GM18868 (cell line): ENCODE measurements around the gene RICTOR.

Experiments
- ATAC-seq: cut with Tn5 transposase; IDR thresholded peaks from one replicate; pipeline ENCODE4 v1.9.1; 2021; ENCODE audit warnings: mild to moderate bottlenecking, moderate library complexity; ENCODE audit not compliant: unreplicated experiment

Gene RICTOR

GRCh38 chr5:39093352-39093751 is 19.2 kb upstream of the RICTOR start:
- ATAC-seq: no peak

GRCh38 chr5:39092581-39093351 is 18.6 kb upstream of the RICTOR start:
- no peak for ATAC-seq

- ATAC-seq: no peak
These were observed 17.9 kb upstream of the RICTOR start for GRCh38 chr5:39091940-39092580.

- ATAC-seq: peak; percentile 44
These were observed 9.8 kb upstream of the RICTOR start for GRCh38 chr5:39083968-39084367.

- ATAC-seq: no peak
These were observed 8.8 kb upstream of the RICTOR start for GRCh38 chr5:39082995-39083394.

DNA sequence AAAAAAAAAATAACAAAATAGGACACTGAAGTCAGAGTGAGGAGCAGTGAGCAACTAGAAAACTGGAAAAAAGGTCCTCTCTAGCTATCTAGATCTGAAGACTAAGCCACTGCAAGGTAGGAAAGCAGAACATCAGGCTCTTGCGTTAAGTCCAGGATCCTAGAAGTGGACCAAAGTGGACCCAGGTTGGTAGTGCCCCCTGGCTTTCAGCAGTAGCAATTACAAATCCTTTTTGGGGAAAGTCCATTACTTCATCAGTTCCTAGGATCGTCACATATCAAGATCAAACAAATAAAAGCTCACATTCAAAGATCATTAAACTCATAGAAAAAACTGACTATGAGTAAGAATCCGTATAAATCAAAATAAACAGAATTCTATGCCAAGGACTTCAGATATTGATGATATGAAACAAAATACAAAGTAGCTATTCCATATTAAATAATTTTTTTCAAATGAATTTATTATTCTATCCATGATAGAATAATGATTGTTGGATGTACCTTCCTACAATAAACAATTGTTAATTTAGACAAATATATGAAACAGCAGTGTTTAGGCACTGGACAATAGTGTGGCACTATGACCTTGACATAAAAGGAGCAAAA is 6.5 kb upstream of the RICTOR start:
- no peak for ATAC-seq

DNA sequence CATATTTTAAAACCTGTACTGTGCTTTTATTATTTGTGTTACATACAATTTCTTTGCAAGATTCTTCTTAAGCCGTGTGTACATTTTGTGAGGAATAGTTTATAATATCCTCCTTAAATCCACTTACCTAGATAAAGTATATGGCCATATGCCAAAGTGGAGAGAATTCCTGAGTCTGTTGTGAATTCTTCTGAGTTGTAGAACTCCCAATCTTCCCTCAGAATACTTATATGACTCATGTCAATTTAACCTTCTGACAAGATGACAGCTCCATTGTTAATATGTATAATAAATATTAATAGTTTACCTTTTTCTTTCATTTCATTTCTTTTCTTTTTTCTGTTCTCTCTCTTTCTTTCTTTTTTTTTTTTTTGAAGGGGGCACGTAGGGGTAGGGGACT is 6.0 kb upstream of the RICTOR start:
- ATAC-seq: no peak

DNA sequence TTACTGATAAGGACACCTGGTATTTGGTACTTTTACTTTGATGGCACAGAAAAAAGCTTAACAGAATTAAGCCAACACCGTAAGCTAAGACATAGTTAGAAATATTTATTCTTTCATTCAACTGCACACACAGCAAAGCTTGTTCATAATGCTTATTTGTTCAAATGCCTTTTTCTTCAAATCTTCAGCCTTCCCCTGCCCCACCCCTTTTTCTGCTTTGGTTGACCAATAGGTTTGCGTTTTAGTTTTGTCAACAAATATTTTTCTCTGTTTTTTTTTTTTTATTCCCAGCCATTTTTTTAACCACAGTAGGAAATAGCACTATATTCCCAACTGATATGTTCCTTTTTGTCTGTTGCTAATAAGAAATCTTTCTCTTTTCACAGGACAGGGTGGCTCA is 4.9 kb upstream of the RICTOR start:
- no peak for ATAC-seq

GRCh38 chr5:39076757-39077728 is 2.8 kb upstream of the RICTOR start:
- peak; percentile 32 for ATAC-seq

GRCh38 chr5:39076101-39076756 is 2.0 kb upstream of the RICTOR start:
- no peak for ATAC-seq

- peak; percentile 22 for ATAC-seq
These were observed 507 bp downstream of the RICTOR start for GRCh38 chr5:39073767-39074016.

DNA sequence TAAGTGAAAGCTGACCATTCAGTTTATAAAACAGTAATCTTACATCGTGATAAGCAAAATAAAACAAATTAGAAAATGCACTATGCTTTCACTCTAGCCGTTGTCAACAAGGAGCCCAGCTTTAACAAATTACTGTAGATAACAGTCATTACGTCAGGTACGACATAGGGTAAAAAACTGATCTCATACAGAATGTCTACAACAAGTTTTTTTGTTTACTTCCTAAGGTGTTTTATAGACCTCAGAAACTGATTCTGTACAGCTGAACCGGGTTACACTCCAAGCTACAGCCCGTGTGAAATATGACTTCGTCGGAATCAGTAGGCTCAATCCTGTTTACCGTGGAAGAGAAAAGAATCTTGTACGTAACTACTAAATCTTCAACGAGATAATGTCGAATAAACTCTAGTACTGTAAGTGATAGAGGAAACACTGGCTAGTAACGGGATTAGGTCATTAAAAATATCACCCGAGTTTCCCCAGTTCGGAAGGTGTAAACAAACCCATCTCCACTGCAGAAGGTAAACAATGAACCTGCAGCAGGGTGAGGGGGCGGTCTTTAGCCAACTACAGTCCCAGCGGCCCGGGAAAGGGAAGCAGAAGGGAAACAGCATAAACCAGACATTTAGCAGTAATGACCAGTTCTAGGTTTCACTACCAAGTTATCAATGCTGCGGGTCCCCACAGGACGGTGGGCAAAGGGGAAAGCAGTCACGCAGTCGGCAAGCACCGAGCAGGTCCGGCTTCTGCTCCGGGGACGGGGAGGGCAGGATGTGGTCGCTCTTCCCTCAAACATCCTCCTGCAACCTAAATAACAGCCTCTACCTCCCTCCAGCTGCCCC is 1.1 kb downstream of the RICTOR start:
- peak; percentile 35 for ATAC-seq

- no peak for ATAC-seq
These were observed 6.1 kb downstream of the RICTOR start for GRCh38 chr5:39068099-39068498.

DNA sequence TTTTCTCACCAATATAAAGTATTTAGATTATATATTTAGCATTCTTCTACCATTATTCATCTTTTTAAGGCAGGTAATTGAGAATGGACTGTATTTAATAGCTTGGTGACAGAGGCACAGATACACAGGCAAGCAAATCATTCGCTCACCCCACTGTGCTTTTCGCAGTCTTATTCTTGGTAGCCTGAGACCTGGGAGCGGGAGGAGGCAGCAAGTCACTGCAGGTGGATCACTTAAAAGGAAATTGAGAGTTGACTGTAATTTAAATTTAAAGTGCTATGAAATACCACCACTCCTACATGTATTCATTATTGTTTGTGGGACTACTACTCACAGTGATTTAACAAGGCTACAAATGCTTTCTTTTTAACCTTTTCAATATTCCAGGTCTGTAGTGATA is 9.7 kb downstream of the RICTOR start:
- no peak for ATAC-seq

DNA sequence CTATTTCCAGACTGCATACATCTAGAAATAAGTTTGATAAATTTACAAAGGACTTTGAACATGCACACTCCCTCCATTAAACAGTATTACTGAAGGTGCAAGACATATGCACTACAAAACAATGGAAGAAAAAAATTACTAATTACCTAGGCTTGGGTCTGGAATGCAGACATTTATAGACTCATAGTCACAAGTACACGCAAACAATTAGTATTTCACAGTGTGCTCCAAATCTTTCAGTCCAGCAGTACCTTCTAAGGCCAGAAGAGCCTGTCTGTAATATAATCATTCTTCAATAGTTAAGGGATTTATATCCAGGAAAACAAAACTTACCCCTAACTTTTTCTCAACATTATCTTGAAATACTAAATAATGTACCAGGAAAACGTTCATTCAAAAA is 11.2 kb downstream of the RICTOR start:
- no peak for ATAC-seq

GRCh38 chr5:39062530-39062929 is 11.7 kb downstream of the RICTOR start:
- no peak for ATAC-seq

DNA sequence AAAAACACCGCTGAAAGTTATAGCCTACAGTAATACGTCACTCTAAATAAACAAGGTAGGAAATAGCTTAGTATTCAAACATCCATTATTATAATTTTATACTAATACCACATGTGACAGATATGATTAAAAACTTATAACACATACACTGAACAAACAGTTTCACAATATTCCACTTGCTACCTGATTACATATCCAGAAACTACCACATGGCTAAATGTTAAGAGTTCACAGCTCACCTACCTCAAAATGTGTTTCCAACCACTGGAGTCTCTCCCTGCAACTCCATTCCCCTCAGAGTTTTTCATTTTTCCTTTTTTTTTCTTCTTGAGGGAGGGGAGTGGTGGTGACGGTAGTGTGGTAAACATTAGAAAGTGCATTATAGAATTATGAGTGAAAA is 12.1 kb downstream of the RICTOR start:
- no peak for ATAC-seq

DNA sequence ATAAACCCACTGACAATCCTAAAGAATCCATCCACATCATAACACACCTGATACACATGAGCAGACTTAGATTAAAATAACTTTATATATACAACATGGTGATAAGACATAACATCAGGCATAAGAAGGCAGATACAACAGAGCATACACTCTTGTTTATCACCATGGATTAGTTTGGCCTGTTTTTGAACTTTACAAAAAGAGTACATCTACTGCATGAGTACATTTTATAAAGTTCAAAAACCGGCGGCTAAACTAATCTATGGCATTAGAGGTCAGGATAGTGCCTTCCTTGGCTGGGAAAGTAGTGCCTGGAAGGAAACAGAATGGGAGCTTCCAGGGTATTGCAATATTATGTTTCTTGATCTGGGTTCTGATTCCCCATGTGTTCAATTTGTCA is 15.1 kb downstream of the RICTOR start:
- ATAC-seq: no peak

DNA sequence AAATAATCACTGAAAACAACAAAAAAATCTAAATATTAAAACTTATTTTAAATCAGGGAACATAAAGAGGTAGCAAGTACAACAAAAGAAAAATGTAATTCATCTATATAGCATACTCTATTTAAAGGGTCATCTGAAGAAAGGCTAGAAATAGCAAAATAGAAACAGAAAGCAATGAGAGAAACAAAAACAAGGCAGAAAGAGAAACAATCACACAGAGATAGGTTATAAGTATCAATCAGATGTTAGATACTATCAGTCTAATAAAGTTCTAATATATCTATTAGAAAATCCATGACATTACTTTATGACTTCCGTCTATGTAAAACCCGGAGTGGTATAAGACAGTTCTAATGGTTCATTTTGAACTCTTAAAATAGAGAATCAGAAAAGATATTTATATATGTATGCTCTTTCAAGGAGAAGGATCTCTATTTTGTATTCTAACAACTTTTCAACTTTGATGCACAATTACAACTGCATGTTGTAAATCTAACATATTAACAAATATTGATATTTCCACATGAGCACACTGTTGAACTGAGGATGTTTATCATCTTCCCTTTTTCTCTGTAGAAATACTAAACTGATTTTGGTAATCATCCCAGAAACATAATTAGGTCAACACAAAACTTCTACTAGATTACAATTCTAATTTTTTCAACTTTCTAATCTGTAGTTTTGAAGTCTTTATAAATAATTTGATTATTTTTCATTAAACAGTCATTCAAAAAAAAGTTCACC is 15.8 kb downstream of the RICTOR start:
- ATAC-seq: peak; percentile 86
